Activated T-cell treated with anti-CD3 and anti-CD28 coated beads, Interleukin-2, amount 50 U/mL, for 4 hours (primary cell): ENCODE results near the gene NAB2. TPM values are rescaled to one million over a fixed set of nuclear protein-coding genes. Genes with fewer than 3 reads are reported as not detected.
A peak's percentile ranks its signal among the peaks of the same experiment; 100 is the strongest.

ENCODE experiments used
- ATAC-seq, 2 donors: fragments of 200-7000 bp; cut with Tn5 transposase; one replicate each; pipeline ENCODE4 v1.10.0; 2021
- DNase-seq: peaks from one replicate; pipeline ENCODE4 v3.0.0-alpha.2; 2020
- H3K27me3 Mint-ChIP-seq: one replicate; pipeline ENCODE4 v1.8.0; 2021; ENCODE audit warnings: low read depth, mixed read lengths
- H3K36me3 Mint-ChIP-seq: one replicate; pipeline ENCODE4 v1.8.0; 2022; ENCODE audit warnings: mixed read lengths; ENCODE audit not compliant: insufficient read depth
- H3K4me1 Mint-ChIP-seq: one replicate; pipeline ENCODE4 v1.8.0; 2021; ENCODE audit warnings: low read depth, mixed read lengths
- H3K4me3 Mint-ChIP-seq: one replicate; pipeline ENCODE4 v1.8.0; 2021; ENCODE audit warnings: mild to moderate bottlenecking, moderate library complexity, mixed read lengths
- H3K9me3 Mint-ChIP-seq: one replicate; pipeline ENCODE4 v1.8.0; 2021; ENCODE audit warnings: mixed read lengths
- total RNA-seq, 3 donors: library from RNA; stranded (reverse); gene quantifications; one replicate each; pipeline ENCODE4 v1.2.1, GENCODE V29; 2021

The NAB2 gene, protein sequence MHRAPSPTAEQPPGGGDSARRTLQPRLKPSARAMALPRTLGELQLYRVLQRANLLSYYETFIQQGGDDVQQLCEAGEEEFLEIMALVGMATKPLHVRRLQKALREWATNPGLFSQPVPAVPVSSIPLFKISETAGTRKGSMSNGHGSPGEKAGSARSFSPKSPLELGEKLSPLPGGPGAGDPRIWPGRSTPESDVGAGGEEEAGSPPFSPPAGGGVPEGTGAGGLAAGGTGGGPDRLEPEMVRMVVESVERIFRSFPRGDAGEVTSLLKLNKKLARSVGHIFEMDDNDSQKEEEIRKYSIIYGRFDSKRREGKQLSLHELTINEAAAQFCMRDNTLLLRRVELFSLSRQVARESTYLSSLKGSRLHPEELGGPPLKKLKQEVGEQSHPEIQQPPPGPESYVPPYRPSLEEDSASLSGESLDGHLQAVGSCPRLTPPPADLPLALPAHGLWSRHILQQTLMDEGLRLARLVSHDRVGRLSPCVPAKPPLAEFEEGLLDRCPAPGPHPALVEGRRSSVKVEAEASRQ
- total RNA-seq = 10 to 100 TPM; 51.3 to 54.6 (median 52.8) TPM

DNA sequence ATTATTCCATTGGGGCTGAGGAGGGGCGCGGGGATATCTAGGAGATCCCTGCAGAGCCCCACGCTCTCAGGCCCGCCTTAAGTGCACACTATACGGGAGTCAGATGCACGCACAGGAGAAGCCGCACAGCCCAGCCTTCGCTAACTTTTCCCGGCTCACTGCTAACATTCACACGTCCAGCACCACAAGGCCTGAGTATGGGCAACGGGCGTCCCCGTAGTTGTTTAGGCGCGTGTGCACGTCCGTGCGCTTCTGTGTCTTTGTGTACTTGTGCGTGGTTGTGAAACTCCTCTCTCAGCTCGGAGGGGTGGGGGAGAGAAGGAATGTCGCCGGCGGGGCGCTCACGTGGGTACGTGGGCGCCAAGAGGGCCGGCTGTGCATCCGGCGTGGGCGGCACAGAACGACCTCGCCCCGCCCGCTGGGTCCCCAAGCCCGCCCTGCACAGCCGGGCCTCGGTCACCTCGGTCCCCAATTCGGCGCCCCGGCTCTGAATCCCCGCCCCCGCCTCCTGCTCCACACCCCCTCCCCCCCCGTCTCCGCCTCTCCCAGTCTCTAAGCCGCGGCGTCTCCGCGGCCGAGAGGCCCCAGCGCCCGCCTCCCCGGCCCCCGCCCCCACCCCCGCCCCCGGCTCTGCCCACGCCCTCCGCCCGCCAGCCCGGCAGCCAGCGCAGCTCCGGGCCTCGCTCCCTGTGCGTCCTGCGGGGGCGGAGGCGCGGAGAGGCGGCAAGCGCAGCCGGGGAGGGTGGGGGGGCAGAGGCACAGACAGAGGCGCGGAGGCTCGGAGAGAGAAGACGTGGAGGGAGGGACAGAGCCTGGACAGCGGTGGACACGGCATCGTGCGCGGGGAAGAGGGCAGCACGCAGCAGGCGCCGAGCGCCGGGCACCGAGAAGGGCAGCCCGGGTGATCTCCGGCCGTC, at the start of gene NAB2:
NAB2 (plus strand) TSS at position 761 of the 917 bp plus-strand sequence. CDS start 158 bp downstream, outside the sequence.
- peak; percentile 91 for DNase-seq
- peak; percentile 29 to 32 for ATAC-seq
- peak within 1 kb of the TSS; percentile 92 for H3K4me3 Mint-ChIP-seq
- no peaks in the 10 kb centered on the region for H3K27me3 Mint-ChIP-seq
- peaks cover 11% of the 10 kb centered on the region for H3K36me3 Mint-ChIP-seq
- H3K9me3 Mint-ChIP-seq = no peaks in the 10 kb centered on the region
- H3K4me1 Mint-ChIP-seq = peaks cover 64% of the 10 kb centered on the region

DNA sequence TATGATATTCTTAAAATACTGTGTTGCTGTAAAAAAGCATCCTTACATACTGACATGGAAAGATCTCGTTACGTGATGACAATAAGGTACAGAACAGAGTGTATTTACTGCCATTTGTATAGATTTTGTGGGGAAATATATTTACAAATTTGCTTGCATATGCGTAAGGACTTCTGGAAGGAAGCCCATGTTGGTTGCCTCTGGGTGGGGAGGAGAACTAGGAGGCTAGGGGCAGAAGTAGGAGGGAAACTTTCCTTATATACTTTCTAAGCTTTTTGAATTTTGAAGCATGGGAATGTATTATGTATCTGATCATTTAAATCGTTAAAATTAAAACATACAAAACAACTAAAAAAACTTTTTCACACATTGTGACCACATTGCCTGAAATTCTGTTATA, 48.7 kb upstream of the NAB2 start:
- Mint-ChIP-seq H3K4me3 (no peak overlapping the region), H3K9me3 (no peaks in the 10 kb centered on the region), H3K4me1 (peaks cover 4% of the 10 kb centered on the region), H3K36me3 (no peaks in the 10 kb centered on the region), H3K27me3 (no peaks in the 10 kb centered on the region)
- DNase-seq = no peak
- ATAC-seq = no peak

DNA sequence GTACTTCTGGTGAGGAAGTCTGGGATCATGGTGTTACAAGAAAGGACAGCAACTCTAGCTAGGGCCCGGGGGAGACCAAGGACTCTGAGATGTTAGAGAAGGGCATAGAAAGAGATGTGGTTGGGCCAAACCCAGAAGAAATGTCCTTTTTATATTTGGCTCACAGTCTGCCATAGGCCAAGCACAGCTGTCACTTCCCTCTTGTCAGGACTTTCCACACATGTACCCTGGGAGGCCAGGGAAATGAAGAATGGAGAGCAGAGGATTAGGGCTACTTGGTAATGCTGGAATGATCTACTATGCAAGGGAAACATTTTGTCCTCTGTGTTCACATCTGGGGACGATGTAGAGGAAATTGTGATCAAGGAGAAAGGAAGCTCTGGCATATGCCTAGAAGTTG, 48.2 kb upstream of the NAB2 start:
- no peaks in the 10 kb centered on the region for H3K36me3 Mint-ChIP-seq
- no peaks in the 10 kb centered on the region for H3K9me3 Mint-ChIP-seq
- H3K4me3 Mint-ChIP-seq = no peak overlapping the region
- ATAC-seq = no peak
- no peak for DNase-seq
- H3K4me1 Mint-ChIP-seq = peaks cover 6% of the 10 kb centered on the region
- H3K27me3 Mint-ChIP-seq = no peaks in the 10 kb centered on the region

GRCh38 chr12:57042695-57043094, 46.2 kb upstream of the NAB2 start:
- H3K9me3 Mint-ChIP-seq = no peaks in the 10 kb centered on the region
- no peaks in the 10 kb centered on the region for H3K36me3 Mint-ChIP-seq
- no peaks in the 10 kb centered on the region for H3K27me3 Mint-ChIP-seq
- no peak overlapping the region for H3K4me3 Mint-ChIP-seq
- DNase-seq (no peak), ATAC-seq (no peak)
- H3K4me1 Mint-ChIP-seq = peaks cover 23% of the 10 kb centered on the region

- no peak for DNase-seq
- peaks cover 25% of the 10 kb centered on the region for H3K4me1 Mint-ChIP-seq
These were observed 44.4 kb upstream of the NAB2 start for GRCh38 chr12:57044468-57044867.

DNA sequence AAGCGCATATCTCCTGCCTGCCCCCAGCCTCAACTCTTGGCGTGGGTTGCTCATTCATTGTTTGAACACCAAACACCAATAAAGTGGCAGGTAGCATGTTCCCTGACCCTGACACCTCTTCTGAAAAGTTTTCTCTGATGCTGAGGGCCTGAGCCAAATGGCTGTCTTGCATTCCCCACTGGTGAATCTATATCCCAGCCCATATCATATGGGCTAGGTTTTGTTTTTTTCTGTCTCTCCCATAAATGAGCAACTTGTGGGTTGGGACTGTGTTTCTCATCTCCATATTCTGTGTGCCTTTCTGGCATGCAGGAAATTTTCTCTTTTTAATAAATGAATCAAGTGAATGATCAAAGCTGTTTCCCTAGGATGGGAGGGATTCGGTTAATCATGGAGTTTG, 44.0 kb upstream of the NAB2 start:
- Mint-ChIP-seq H3K4me1 (peaks cover 25% of the 10 kb centered on the region), H3K4me3 (no peak overlapping the region), H3K36me3 (no peaks in the 10 kb centered on the region), H3K27me3 (no peaks in the 10 kb centered on the region), H3K9me3 (no peaks in the 10 kb centered on the region)
- ATAC-seq = no peak
- DNase-seq = no peak

More at GRCh38 chr12:57044468-57044867, 44.4 kb upstream of the NAB2 start:
- H3K36me3 Mint-ChIP-seq = no peaks in the 10 kb centered on the region
- no peak overlapping the region for H3K4me3 Mint-ChIP-seq
- H3K27me3 Mint-ChIP-seq = no peaks in the 10 kb centered on the region
- no peak for ATAC-seq
- H3K9me3 Mint-ChIP-seq = no peaks in the 10 kb centered on the region

DNA sequence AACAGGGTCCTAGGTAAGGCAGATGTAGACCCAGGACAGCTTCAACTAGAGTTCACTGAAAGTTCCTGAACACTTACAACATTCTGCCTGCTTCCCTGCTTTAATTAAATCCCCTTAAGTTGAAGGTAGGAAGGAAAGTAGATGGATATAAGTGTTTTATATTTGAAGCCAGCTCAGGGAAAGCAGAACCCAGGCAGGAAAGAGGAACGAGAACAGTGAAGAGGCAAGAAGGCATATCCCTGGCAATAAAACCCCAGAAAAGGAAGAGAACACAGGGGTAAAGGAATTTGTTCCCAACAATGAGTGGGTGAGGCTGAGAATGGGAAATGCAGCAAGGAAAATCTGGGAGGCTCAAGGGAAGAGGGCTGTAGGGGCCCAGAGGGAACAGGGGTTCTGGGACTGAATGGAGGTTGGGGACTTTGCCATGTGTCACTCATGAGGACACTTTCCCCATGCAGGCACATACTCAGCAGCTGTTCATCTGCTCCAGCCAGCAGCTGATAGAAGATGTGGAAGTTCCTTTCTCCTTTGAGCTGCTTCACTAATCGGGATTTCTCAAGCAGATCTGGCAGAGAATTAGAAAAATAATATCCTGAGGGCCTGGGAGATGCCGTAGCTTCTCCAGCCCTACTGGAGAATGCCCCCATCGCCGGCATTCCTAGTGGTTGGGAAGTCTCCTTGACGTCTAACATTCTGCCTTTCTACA, 42.7 kb upstream of the NAB2 start:
- no peaks in the 10 kb centered on the region for H3K27me3 Mint-ChIP-seq
- DNase-seq = no peak
- H3K36me3 Mint-ChIP-seq = no peaks in the 10 kb centered on the region
- no peak for ATAC-seq
- peaks cover 25% of the 10 kb centered on the region for H3K4me1 Mint-ChIP-seq
- no peak overlapping the region for H3K4me3 Mint-ChIP-seq
- H3K9me3 Mint-ChIP-seq = no peaks in the 10 kb centered on the region

GRCh38 chr12:57046947-57047890, 41.7 kb upstream of the NAB2 start:
- Mint-ChIP-seq H3K36me3 (no peaks in the 10 kb centered on the region), H3K4me3 (no peak overlapping the region), H3K27me3 (no peaks in the 10 kb centered on the region), H3K4me1 (peaks cover 25% of the 10 kb centered on the region), H3K9me3 (no peaks in the 10 kb centered on the region)
- ATAC-seq = peak; percentile 90 to 91
- no peak for DNase-seq

DNA sequence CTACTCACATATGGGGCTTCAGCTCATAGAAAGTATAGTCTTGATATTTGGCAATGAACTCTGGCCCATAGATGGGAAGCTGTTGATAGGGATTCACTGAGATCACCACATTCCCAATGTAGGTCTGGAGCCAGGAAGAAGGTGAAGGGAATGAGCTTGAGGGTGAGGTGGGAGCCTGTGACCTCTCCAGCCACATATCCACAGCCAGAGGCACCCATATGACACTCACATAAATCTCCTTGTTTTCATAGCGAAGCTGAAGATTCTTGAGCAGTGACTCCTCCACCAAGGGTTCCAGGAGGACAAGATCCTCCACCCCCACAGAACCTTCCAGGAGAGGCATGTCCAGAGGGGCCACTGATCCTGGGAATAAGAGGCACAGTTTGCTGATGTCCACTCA, 40.9 kb upstream of the NAB2 start:
- ATAC-seq = no peak
- Mint-ChIP-seq H3K4me3 (no peak overlapping the region), H3K36me3 (no peaks in the 10 kb centered on the region), H3K9me3 (no peaks in the 10 kb centered on the region), H3K27me3 (no peaks in the 10 kb centered on the region), H3K4me1 (peaks cover 25% of the 10 kb centered on the region)
- DNase-seq = no peak

DNA sequence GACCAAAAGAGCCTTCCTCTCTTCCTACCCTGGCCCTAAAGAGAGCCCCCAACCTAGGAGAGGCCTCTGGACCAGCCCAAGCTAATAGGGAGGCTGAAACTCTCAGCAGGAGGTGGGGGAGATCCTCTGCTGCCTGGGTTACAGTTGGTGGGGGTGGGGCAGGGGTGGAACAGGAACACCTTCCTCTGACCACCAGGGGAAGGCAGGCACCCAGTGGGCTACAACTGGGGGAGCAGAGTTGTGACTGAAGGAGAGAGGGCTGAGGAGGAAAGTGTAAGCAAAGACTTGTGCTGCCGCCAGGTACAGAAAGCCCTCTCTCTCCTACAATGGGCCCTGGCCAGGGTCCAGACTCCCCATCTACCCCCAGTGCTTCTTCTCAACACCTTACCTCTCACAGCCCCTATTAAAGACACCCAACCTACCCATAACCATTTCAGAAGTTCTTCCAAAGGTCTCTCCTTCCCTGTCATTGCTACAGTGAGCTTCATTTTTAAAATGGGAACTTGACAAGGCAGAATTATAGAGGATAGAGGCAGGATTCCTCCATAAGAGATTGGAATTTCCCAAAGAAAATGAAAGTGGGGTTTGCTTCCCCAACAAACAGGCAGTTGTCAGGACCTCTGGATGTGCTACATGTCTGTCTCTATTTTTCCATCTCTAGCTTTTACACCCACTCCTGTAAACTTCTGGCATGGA, 40.3 kb upstream of the NAB2 start:
- Mint-ChIP-seq H3K9me3 (no peaks in the 10 kb centered on the region), H3K4me1 (peaks cover 25% of the 10 kb centered on the region), H3K4me3 (no peak overlapping the region), H3K36me3 (no peaks in the 10 kb centered on the region), H3K27me3 (no peaks in the 10 kb centered on the region)
- no peak for DNase-seq
- no peak for ATAC-seq

DNA sequence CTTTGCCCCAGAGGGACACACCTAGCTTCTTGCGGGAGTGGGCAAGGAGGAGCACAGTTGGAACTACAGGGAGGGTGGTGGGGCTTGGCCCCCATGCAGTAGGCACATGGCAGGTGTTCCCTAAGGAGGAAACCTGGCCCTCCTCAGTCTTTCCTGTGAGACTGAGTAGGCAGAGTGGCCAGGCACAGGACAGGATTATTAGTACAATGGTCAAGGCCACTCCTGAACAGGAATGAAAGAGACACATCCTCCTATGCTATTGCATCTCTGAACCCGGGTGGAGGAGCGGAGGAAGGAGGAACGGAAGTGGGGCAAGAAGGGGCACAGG, 39.8 kb upstream of the NAB2 start:
- H3K36me3 Mint-ChIP-seq = no peaks in the 10 kb centered on the region
- no peaks in the 10 kb centered on the region for H3K27me3 Mint-ChIP-seq
- no peak overlapping the region for H3K4me3 Mint-ChIP-seq
- ATAC-seq = no peak
- no peaks in the 10 kb centered on the region for H3K9me3 Mint-ChIP-seq
- peaks cover 25% of the 10 kb centered on the region for H3K4me1 Mint-ChIP-seq
- DNase-seq = no peak

- ATAC-seq = no peak
- H3K4me1 Mint-ChIP-seq = peaks cover 25% of the 10 kb centered on the region
- H3K27me3 Mint-ChIP-seq = no peaks in the 10 kb centered on the region
- DNase-seq = no peak
- H3K36me3 Mint-ChIP-seq = no peaks in the 10 kb centered on the region
- no peaks in the 10 kb centered on the region for H3K9me3 Mint-ChIP-seq
- no peak within 1 kb of the TSS for H3K4me3 Mint-ChIP-seq
These were observed 39.0 kb upstream of the NAB2 start, which contains the start of gene MYO1A for GRCh38 chr12:57049890-57050289. TSS of gene MYO1A (minus strand) at chr12:57050129. CDS start at chr12:57048323, 1,806 bp downstream.

GRCh38 chr12:57051011-57051410, 37.9 kb upstream of the NAB2 start:
- Mint-ChIP-seq H3K27me3 (no peaks in the 10 kb centered on the region), H3K4me1 (peaks cover 22% of the 10 kb centered on the region), H3K4me3 (no peak overlapping the region), H3K9me3 (no peaks in the 10 kb centered on the region), H3K36me3 (peaks cover under 1% of the 10 kb centered on the region)
- DNase-seq = no peak
- ATAC-seq = no peak
